HG03064 (cell line): ENCODE measurements around the gene MFSD6L.

Experiments
- ATAC-seq: cut with Tn5 transposase; IDR thresholded peaks from one replicate; pipeline ENCODE4 v1.9.1; 2021; ENCODE audit warnings: low read depth; ENCODE audit not compliant: unreplicated experiment

Gene MFSD6L

GRCh38 chr17:8794636-8795035 lies 4.5 kb downstream of the MFSD6L start:
- no peak for ATAC-seq

- ATAC-seq, result no peak
Observed at GRCh38 chr17:8793649-8794048, 5.5 kb downstream of the MFSD6L start.

DNA sequence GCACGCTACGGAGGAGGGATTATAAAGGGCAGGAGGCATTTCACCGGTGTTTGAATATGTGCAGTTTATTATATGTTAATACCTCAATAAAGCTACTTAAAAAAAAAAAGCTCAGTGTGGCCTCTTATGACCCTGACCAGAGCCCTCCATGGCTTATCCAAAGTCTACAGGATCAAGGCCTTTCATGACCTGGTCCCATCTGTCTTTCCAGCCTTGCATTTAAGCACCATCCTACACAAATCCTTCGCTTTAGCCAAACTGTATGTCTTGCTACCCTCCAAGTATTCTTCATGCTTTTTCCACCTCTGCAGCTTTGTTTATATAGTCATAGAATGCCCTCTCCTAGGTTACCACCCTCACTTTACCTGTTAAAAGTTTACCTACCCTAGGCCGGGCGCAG lies 6.5 kb downstream of the MFSD6L start:
- no peak for ATAC-seq

GRCh38 chr17:8791910-8792270 lies 7.3 kb downstream of the MFSD6L start:
- ATAC-seq, result no peak

DNA sequence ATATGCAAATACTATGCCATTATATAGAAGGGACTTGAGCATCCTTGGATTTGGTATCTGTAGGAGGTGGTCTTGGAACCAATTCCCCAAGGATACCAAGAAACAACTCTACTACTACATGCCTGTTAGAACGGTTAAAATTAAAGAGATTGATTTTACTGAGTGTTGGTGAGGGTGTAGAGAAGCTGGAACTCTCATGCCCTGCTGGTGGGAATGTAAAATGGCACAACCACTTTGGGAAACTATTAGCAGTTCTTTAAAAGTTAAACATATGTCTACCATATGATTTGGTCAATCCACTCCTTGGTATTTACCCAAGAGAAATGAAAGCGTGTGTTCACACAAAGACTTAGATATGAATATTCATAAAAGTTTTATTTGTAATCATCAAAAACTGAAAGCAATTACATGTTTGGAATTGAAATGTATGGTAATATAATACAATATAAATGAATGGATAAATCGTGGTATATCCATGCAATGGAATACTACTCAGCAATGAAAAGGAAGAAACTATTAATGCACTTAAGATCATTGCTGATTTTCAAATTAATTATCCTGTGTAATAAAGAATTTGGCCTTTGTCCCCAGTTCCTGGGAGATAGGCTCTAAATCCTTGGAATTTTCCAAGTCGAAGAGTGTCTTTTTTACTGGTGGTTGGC lies 7.8 kb downstream of the MFSD6L start:
- no peak for ATAC-seq

GRCh38 chr17:8789743-8790142 lies 9.4 kb downstream of the MFSD6L start:
- ATAC-seq, result no peak

GRCh38 chr17:8788998-8789397 lies 10.2 kb downstream of the MFSD6L start:
- no peak for ATAC-seq

DNA sequence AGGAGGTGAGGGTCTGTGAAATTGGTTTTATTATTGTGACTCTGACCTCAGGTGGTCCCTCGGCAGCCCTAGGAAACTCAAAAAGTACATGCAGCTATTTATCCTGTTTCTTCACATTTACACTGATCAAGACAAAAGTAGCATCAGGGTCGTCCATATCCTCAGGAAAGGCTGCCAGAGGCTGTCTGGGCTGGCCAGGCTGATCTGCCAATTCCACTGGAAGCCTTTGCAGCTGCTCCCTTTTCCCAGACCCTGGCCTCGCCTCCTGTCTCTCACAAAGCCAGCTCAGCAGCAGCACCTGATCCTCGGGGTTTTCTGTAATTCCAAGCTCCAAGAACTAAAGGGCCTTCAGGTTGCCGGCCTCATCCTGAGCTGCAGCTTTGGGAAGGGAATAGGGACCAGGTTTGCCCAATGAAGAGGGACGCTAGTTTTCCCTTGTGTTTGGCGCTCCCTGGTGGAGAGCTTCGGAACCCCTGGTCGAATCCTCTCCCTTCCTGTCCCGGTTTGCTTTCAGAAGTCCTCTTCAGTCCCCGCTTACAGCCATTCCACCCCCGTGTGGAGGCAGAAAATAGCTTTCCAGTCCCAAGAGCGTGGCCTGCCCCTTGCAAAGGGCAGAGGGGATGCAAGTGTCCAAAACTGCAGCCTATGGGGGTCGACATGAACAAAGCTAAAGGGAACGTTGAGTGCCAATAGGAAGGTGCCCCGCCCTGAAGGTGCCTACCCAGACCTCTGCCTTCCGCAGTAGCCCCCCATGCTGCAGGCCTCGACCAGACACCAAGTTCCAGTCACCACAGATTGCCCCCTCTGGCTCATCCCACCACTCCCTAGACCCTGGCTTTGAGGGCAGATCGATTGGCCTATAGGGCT lies 13.4 kb downstream of the MFSD6L start:
- ATAC-seq, result no peak

DNA sequence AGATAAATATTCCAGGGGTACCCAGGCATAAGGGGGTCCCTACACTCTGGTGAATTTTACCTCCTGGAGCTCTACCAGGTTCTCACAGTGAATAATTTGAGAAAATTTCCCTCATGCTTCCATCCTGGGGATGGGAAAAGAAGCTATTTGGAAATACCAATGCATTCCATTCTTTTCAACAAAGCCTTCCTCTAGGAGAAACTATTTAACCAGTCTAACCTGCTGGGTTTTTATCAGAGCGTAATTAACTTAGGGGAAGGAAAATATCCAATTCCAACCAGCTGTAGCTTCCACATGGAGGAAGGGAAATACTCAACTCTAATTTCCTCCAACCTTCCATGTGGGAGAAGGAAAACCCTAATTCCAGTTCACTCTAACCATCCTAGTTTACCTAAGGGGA lies 17.0 kb downstream of the MFSD6L start:
- ATAC-seq, result no peak

DNA sequence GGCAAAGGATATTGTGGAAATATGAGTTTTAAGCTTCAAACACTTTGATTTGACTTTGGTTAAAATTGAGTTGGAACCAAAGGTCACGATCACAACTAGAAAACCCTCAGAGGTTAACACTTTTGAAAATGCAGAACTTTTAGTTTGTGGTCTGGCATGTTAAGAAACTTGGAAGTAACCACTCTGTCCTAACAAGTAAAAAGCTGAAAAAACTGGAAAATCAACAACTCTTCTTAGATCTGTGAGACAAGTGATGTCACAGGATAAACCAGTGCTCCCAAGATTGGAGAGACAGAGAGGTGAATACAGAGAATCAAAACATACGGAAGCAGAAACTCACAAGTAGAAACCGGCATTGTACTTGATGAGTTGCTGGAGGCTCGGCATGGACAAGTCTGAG lies 17.4 kb downstream of the MFSD6L start:
- ATAC-seq, result no peak

- no peak for ATAC-seq
Observed at GRCh38 chr17:8776881-8777280, 22.3 kb downstream of the MFSD6L start.

GRCh38 chr17:8776248-8776647 lies 22.9 kb downstream of the MFSD6L start:
- no peak for ATAC-seq

DNA sequence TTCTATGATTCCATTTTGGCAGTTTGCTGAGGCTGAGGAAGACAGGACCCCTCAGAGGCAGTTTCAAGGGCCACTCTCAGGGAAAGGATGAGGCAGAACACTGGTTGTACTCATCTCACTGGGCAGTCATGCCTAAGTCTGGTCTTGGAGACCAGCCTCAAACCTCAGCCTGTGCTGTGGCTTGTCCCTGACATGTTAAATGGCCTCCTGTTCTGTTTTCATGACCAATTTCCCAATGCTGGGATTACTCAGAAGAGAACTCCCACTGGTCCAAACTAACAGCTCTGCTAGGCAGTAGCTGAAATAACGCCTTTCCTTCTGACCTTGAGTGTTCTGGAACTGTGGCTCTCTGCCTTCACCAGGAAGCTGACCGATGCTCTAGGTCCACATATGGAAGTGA lies 32.4 kb downstream of the MFSD6L start:
- ATAC-seq, result no peak

DNA sequence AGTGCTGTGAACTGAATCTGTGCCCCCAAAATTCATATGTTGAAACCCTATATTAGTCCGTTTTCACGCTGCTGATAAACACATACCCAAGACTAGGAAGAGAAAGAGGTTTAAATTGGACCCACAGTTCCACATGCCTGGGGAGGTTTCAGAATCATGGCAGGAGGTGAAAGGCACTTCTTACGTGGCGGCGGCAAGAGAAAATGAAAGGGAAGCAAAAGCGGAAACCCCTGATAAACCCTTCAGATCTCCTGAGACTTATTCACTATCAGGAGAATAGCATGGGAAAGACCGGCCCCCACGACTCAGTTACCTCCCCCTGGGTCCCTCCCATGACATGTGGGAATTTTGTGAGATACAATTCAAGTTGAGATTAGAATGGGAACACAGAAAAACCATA lies 37.2 kb downstream of the MFSD6L start:
- ATAC-seq, result no peak

- no peak for ATAC-seq
Observed at GRCh38 chr17:8758137-8758596, 41.0 kb downstream of the MFSD6L start, which contains the start of gene SPDYE4. Gene SPDYE4 (minus strand): TSS chr17:8758546. CDS start chr17:8758382, 164 bp downstream.

DNA sequence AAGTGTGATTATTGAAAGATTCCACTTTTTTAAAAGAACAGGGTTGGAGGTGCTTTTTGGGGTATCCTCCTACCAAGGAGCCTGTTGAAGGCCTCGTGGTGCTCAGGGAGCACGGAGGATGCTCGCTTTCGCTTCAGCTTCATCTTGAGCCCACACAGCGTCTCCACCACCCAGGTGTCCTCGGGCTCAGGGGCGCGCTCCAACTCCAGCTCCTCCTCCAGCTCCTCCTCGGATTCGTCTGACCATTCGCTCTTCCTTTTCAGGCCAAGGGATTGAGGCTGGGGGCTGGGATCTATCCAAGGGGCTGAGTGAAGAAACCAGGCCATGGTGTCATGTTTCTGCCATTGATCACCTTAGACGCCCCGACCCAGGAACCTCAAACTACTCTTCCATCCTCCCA lies 42.0 kb downstream of the MFSD6L start:
- no peak for ATAC-seq

- no peak for ATAC-seq
Observed at GRCh38 chr17:8755590-8756255, 43.4 kb downstream of the MFSD6L start.

GRCh38 chr17:8754890-8755289 lies 44.3 kb downstream of the MFSD6L start:
- no peak for ATAC-seq

DNA sequence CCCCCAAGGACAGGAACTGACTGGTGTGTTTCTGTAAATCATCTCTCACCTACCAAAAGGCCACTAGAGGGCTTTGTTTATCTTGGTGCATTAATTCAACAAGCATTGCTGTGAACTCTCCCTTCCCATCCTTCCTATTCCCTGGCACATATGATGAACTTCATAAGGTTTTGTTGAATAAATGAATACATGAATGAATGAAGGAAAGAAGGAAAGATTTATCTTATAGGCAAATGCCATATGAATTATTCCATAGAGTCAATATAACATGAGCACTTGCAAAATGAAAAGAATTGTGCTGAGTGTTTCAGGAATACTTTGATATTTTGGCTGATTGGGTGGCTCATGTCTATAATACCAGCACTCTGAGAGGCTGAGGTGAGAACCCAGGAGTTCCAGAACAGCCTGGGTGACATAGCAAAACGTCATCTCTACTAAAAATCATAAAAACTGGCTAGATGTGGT lies 45.2 kb downstream of the MFSD6L start:
- ATAC-seq, result no peak

DNA sequence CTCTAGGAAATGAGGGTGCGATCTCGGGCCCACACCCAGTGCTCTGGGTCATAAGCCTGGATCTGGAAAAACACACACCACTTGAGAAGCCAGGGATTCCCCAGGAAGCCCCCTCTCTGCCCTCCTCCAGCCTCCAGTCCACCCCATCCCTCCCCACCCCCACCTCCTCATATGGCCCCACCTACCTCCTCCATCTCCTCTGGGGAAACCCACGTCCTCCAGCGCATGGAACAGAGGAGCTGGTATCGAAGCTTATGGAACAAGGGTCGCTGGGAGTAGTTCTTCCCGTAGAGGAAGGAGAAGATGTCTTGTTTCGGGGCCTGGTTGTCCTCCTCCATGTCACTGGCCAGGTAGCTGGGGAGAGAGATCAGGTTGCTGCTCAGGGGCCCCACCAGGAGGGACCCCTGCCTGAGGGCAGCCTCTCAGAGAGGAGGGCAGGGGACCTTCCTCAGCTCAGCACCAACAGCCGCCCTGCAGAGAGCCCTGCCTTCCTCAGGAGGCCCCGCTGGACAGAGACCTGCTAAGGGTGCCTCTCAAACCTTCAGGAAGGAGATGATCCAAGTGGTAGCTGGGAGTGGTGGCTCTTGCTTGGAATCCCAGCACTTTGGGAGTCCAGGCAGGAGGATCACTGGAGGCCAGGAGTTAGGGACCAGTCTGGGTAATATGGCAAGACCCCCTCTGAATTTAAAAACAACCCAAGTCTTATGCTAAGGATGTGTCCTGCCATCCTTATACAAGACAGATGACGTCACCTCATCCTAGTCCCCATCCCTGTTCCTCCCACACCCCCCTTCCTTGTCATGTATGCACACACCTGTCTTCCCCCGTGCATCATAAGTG lies 45.8 kb downstream of the MFSD6L start:
- no peak for ATAC-seq
